ENCODE data around the gene VWC2L. TPM values are rescaled to one million over a fixed set of nuclear protein-coding genes. Genes with fewer than 3 reads are reported as not detected.

The VWC2L gene
- total and polyA plus RNA-seq, 2 donors (not counting 3 experiments of a cell fraction or from before 2014, with no cell fraction given): not detected

GRCh38 chr2:214515111-214515510, 104.3 kb downstream of the VWC2L start:
- intact Hi-C loops (cut with micrococcal nuclease) (no loop called here), dilution Hi-C loops (cut with MboI; ENCODE audit: extremely low pct_ligation_motif_present, low sequenced_read_pairs) (no loop called here)
- no peaks in the 10 kb centered on the region for H3K9me1 ChIP-seq (replicated peaks; ENCODE audit: control insufficient read depth, extremely low read depth, insufficient read depth, low read length)
- H3K9ac ChIP-seq (replicated peaks; ENCODE audit: extremely low read depth, insufficient read depth, low read length): no peak overlapping the region
- DNase-seq (ENCODE audit: low read depth, low spot score) (no peak), FAIRE-seq (no peak)
- no peaks in the 10 kb centered on the region for H3K9me3 ChIP-seq (replicated peaks; ENCODE audit: control insufficient read depth, insufficient read depth, low read length)
- H4K20me1 ChIP-seq (replicated peaks; ENCODE audit: control insufficient read depth, extremely low read depth, insufficient read depth, low read length): no peaks in the 10 kb centered on the region
- no TSS peak for BruUV-seq (replicated peaks)
- no peaks in the 10 kb centered on the region for H3K4me1 ChIP-seq (ENCODE audit: control insufficient read depth, extremely low read depth, insufficient read depth, low read length)
- no peaks in the 10 kb centered on the region for H3K36me3 ChIP-seq (ENCODE audit: control insufficient read depth in 2 of 2, extremely low read depth in 1 of 2, insufficient read depth in 2 of 2, low read length in 2 of 2)
- no peak overlapping the region for H3K4me3 ChIP-seq (replicated peaks in 1 of 3; ENCODE audit: insufficient read depth in 1 of 3, low read depth in 1 of 3, low read length in 3 of 3)
- ChIA-PET POLR2A (no interaction called here), CTCF (no interaction called here)
- no peak overlapping the region for H2AFZ ChIP-seq (ENCODE audit: low read depth, low read length)
- no peak overlapping the region for H3K4me2 ChIP-seq (ENCODE audit: insufficient read depth, low read length)
- H3K79me2 ChIP-seq (ENCODE audit: control insufficient read depth, insufficient read depth, low read length): no peaks in the 10 kb centered on the region
- H3K27me3 ChIP-seq (ENCODE audit: control insufficient read depth in 2 of 2, insufficient read depth in 2 of 2, low read length in 2 of 2): no peaks in the 10 kb centered on the region
- no peak for TF ChIP-seq FOS (IDR thresholded peaks at IDR 0.05; ENCODE audit: borderline replicate concordance, insufficient read depth, low read length)
- no peak for TF ChIP-seq EZH2 (IDR thresholded peaks at IDR 0.05; ENCODE audit: borderline replicate concordance, low read depth, low read length, severe bottlenecking)
- no peak for TF ChIP-seq POLR2A (IDR thresholded peaks at IDR 0.05; ENCODE audit: low read depth, low read length)
- no peak for TF ChIP-seq MYC (IDR thresholded peaks at IDR 0.05; ENCODE audit: low read depth, low read length)
- no peak for TF ChIP-seq POLR2AphosphoS5 (IDR thresholded peaks at IDR 0.05; ENCODE audit: insufficient read depth, low read depth, low read length)
- no peak for TF ChIP-seq MAX (IDR thresholded peaks at IDR 0.05; ENCODE audit: insufficient read depth, insufficient read length)
- no peak for TF ChIP-seq GATA2 (IDR thresholded peaks at IDR 0.05; ENCODE audit: insufficient read depth, insufficient read length, low read depth, low read length)
- TF ChIP-seq JUN (IDR thresholded peaks at IDR 0.05; ENCODE audit: borderline replicate concordance, insufficient read depth, insufficient read length, low read depth): no peak
- TF ChIP-seq CTCF (IDR thresholded peaks at IDR 0.05; ENCODE audit: extremely low read depth in 1 of 2, insufficient read depth in 1 of 2, low read depth in 1 of 2, low read length in 2 of 2): no peak
- no peak overlapping the region for H3K27ac ChIP-seq (ENCODE audit: insufficient read depth, low read depth, low read length)
